ENCODE data around the gene TMEM91.

GRCh38 chr19:41392775-41393174 is 16.4 kb downstream of the TMEM91 start:
- TF ChIP-seq CTCF (conservative IDR thresholded peaks at IDR 0.05 in 1 of 2, IDR thresholded peaks at IDR 0.05 in 1 of 2; ENCODE audit: low read depth in 1 of 2, low read length in 2 of 2) (no peak), EZH2 (IDR thresholded peaks at IDR 0.05; ENCODE audit: low read length, missing control alignments) (no peak)

All from fibroblast of lung (primary cell).